ENCODE measurements around the gene OR13A1.
"Not testable (repeated sequence)": the region's sequence is repeated elsewhere in the genome, so short reads cannot be mapped to it uniquely, and the experiment has no call there.

OR13A1 gene, protein sequence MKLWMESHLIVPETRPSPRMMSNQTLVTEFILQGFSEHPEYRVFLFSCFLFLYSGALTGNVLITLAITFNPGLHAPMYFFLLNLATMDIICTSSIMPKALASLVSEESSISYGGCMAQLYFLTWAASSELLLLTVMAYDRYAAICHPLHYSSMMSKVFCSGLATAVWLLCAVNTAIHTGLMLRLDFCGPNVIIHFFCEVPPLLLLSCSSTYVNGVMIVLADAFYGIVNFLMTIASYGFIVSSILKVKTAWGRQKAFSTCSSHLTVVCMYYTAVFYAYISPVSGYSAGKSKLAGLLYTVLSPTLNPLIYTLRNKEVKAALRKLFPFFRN

DNA sequence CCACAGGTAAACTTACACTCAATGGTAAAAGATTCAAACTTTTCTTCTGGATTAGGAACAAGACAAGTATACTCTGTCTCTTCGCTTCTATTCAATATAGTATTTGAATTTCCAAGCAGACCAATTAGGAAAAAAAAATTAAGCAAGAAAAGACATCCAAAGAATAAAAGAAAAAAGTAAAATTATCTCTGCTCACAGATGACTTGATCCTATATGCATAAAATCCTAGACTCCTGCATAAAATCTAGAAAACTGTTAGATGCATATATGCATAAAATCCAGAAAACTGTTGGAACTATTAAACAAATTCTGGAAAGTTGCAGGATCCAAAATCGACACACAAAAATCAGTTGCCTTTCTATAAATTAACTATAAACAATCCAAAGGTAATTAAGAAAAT lies at the start of gene OR13A1:
Gene OR13A1 (minus strand): TSS at position 101 of the 400 bp plus-strand sequence. CDS start 11,186 bp downstream, outside the sequence.
- no peak for DNase-seq

DNA sequence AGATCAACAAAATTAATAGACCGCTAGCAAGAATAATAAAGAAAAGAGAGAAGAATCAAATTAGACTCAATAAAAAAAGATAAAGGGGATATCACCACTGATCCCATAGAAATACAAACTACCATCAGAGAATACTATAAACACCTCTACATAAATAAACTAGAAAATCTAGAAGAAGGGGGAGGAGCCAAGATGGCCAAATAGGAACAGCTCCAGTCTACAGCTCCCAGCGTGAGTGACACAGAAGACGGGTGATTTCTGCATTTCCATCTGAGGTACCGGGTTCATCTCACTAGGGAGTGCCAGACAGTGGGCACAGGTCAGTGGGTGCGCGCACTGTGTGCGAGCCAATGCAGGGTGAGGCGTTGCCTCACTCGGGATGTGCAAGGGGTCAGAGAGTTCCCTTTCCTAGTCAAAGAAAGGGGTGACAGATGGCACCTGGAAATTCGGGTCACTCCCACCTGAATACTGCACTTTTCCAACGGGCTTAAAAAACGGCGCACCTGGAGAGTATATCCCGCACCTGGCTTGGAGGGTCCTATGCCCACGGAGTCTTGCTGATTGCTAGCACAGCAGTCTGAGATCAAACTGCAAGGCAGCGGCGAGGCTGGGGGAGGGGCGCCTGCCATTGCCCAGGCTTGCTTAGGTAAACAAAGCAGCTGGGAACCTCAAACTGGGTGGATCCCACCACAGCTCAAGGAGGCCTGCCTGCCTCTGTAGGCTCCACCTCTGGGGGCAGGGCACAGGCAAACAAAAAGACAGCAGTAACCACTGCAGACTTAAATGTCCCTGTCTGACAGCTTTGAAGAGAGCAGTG lies 46.8 kb upstream of the OR13A1 start:
- DNase-seq: not testable (repeated sequence)

GRCh38 chr10:45358961-45359360 lies 43.6 kb upstream of the OR13A1 start:
- not testable (repeated sequence) for DNase-seq

DNA sequence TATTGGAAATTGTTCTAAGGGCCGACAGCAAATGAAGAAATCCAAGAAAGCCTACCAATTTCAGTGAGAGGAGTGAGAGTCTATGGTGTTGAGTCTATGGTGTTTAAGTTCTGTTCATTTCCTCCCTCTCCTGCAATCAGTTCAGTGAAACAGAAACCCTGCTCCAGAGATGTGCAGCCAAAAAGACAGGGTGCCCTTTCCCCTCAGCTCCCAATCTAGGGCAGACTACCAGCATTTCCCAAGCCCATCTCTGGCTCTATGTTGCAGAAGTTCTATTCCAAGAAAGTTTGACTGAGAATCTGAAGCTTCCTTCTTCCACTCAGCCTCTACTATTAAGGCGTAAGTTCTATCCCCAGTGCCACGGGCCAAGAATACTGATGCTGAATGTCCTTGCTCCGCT lies 40.1 kb upstream of the OR13A1 start:
- no peak for DNase-seq

DNA sequence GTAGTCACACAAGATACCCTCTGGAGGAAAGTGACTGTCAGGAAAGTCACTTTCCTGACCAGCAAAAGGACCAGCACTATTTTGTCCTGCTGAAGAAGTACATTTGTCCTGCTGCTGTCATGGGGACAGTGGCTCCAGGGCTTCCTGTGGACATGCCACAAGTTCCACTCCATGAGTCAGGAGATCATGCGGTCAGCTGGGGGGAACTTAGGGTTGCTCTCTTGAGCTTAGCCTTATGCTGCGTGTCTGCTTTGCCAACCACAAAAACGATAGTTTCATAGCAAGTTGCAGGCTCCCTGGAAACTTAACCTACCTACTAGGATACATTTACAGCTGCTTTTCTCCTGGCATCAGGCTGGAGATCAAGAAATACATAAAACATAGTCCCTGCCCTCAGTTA lies 38.9 kb upstream of the OR13A1 start:
- DNase-seq: no peak

GRCh38 chr10:45353186-45353585 lies 37.8 kb upstream of the OR13A1 start:
- no peak for DNase-seq

DNA sequence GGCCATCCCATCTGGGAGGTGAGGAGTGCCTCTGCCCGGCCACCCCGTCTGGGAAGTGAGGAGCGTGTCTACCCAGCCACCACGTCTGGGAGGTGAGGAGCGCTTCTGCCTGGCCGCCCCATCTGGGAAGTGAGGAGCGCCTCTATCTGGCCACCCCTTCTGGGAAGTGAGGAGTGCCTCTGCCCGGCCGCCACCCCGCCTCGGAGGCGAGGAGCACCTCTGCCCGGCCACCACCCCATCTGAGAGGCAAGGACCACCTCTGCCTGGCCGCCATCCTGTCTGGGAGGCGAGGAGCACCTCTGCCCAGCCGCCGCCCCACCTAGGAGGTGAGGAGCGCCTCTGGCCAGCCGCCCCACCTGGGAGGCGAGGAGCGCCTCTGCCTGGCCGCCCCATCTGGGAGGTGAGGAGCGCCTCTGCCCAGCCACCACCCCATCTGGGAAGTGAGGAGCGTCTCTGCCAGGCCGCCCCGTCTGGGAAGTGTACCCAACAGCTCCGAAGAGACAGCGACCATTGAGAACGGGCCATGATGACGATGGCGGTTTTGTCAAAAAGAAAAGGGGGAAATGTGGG lies 32.9 kb upstream of the OR13A1 start:
- DNase-seq: not testable (repeated sequence)

- DNase-seq: not testable (repeated sequence)
These were observed 32.1 kb upstream of the OR13A1 start for GRCh38 chr10:45347464-45347863.

DNA sequence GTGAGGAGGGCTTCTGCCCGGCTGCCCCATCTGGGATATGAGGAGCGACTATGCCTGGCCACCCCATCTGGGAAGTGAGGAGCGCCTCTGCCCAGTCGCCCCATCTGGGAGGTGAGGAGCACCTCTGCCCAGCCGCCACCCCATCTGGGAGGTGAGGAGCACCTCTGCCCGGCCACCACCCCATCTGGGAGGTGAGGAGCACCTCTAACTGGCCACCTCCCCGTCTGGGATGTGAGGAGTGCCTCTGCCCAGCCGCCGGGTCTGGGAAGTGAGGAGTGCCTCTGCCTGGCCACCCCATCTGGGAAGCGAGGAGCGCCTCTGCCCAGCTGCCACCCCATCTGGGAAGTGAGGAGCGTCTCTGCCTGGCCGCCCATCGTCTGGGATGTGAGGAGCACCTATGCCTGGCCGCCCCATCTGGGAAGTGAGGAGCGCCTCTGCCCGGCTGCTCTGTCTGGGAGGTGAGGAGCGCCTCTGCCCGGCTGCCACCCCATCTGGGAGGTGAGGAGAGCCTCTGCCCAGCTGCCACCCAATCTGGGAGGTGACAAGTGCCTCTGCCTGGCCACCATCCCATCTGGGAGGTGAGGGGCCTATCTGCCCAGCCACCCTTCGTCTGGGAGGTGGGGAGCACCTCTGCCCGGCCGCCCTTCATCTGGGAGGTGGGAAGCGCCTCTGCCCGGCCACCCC lies 31.4 kb upstream of the OR13A1 start:
- DNase-seq: not testable (repeated sequence)

GRCh38 chr10:45340420-45340819 lies 25.0 kb upstream of the OR13A1 start:
- not testable (repeated sequence) for DNase-seq

GRCh38 chr10:45339894-45340293 lies 24.5 kb upstream of the OR13A1 start:
- DNase-seq: no peak

- DNase-seq: not testable (repeated sequence)
These were observed 16.4 kb upstream of the OR13A1 start for GRCh38 chr10:45331824-45332223.

DNA sequence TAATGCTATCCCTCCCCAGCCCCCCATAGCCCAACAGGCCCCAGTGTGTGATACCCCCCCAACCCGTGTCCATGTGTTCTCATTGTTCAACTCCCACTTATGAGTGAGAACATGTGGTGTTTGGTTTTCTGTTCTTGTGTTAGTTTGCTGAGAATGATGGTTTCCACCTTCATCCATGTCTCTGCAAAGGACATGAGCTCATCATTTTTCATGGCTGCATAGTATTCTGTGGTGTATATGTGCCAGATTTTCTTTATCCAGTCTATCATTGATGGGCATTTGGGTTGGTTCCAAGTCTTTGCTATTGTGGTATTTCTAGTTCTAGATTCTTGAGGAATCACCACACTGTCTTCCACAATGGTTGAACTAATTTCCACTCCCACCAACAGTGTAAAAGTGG lies 11.5 kb upstream of the OR13A1 start:
- DNase-seq: not testable (repeated sequence)

DNA sequence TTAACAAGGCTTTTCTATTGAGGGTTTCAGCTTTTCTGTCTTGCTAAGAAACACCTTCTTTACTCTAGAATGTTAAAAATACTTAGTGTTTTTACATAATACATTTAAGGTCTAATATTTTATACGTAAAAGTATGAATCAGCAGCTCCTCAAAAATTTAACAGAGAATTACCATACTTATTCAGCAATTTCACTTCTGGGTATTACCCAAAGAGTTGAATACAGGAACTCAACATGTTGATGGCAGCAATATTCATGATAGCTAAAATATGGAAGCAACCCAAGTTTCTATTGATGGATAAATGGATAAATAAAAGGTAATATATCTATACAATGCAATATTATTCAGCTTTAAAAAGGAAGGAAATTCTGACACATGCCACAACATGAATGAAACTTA lies 9.7 kb upstream of the OR13A1 start:
- DNase-seq: no peak

- no peak for DNase-seq
These were observed 4.3 kb upstream of the OR13A1 start for GRCh38 chr10:45319702-45320101.

DNA sequence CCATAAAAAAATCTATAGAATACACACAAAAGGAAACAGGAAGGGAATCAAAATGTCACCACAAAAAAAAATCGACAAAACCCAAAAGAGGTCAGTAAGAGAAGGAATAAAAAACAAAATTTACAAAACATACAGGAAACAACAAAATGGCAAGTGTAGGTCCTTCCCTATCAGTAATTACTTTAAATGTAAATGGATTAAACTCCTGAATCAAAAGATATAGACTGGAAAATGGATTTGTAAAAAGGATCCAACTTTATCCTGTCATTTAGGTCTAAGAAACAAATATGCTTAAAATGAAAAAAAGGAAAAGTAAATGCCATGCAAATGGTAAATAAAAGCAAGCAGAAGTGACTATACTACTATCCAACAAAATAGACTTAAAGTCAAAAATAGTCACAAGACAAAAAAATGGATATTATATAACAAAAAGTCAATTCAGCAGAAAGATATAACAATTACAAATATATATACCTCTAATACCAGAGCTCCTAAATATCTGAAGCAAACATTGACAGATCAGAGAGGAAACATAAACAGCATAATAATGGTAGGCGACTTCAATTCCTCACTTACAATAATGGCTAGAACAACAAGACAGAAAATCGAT lies 2.0 kb downstream of the OR13A1 start:
- no peak for DNase-seq

DNA sequence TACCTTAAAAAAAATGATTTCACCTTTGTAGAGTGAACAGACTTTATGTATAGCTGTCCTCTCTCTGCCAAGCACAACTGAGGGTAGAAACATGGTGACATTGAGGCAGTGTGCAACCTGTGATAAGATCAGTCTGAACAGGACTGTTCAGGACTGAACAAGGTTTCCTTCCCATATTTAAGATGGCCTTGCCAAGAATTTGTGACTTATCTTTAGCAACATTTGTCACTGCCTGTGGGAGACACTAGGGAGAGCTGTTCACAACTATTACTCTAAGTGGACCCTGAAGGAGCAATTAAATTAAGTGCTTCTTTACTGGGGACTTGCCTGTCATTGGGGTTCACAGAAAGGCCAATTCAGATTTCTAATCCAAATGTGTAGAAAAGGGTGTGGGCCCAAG lies 6.7 kb downstream of the OR13A1 start:
- DNase-seq: peak; percentile 73

GRCh38 chr10:45302573-45302972 lies 12.8 kb downstream of the OR13A1 start:
- no peak for DNase-seq

DNA sequence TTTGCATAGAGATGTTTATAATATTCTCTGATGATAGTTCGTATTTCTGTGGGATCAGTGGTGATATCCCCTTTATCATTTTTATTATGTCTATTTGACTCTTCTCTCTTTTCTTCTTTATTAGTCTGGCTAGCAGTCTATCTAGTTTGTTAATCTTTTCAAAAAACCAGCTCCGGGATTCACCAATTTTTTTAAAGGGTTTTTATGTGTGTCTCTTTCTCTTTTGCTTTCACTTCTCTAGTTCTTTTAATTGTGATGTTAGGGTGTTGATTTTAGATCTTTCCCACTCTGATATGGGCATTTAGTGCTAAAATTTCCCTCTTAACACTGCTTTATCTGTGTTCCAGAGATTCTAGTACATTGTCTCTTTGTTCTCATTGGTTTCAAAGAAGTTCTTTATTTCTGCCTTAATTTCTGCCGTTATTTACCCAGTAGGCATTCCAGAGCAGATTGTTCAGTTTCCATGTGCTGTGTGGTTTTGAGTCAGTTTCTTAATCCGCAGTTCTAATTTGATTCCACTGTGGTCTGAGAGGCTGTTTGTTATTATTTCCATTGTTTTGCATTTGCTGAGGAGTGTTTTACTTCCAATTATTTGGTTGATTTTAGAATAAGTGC lies 17.0 kb downstream of the OR13A1 start:
- DNase-seq: not testable (repeated sequence)

GRCh38 chr10:45294681-45295080 lies 20.7 kb downstream of the OR13A1 start:
- DNase-seq: no peak

DNA sequence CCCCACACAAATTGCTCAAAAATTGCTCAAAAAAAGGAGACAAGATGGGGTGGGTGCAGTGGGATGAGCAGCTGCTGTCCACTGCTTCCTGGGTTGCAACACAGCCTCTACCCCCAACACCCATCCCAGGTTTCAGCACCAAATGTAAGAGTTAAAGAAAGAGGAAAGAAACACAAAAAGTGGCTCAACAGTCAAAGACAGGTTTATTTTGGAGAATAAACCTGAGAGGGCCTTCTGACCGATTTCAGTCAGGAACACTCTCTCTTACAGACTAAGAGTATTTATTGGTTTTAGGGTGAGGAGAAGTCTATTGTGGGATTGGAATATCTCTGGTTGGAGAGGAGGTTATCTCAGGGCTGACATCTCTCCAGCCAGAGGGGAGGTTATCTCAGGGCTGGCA lies 28.4 kb downstream of the OR13A1 start:
- no peak for DNase-seq

GRCh38 chr10:45282061-45282460 lies 33.3 kb downstream of the OR13A1 start:
- DNase-seq: no peak

Data from NCI-H82 (cell line).